ENCODE results near the gene MLLT3.

The MLLT3 gene

GRCh38 chr9:20622330-20623020, at the start of gene MLLT3:
MLLT3 (minus strand) TSS chr9:20622499.
- peak; percentile 95 to 96 for DNase-seq
- TF ChIP-seq GATA1 (IDR thresholded peaks at IDR 0.05; ENCODE audit: low read depth, low read length): no peak
- TF ChIP-seq POLR2A (IDR thresholded peaks at IDR 0.05; ENCODE audit: low read length): peak; percentile 49

- no peak for TF ChIP-seq POLR2A (IDR thresholded peaks at IDR 0.05; ENCODE audit: low read length)
- no peak for TF ChIP-seq GATA1 (IDR thresholded peaks at IDR 0.05; ENCODE audit: low read depth, low read length)
- no peak for DNase-seq
Measured at GRCh38 chr9:20671635-20672034, 49.3 kb upstream of the MLLT3 start.

- no peak for TF ChIP-seq GATA1 (IDR thresholded peaks at IDR 0.05; ENCODE audit: low read depth, low read length)
- no peak for TF ChIP-seq POLR2A (IDR thresholded peaks at IDR 0.05; ENCODE audit: low read length)
- no peak for DNase-seq
Measured at GRCh38 chr9:20670395-20670794, 48.1 kb upstream of the MLLT3 start.

DNA sequence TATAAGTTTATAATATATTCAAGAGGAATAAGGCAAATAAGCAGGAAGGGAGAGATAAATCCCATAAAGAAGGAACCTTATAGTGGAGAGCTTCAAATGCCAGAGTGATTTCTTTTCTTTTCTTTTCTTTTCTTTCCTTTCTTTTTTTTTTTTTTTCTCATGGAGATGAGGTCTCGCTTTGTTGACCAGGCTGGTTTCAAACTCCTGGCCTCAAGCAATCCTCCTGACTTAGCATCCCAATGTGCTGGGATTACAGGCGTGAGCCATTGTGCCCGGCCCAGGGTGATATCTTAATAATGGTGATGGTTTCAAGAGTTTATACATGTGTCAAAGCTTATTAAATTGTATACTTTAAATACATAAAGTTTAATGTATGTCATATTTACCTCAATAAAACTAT, 42.2 kb upstream of the MLLT3 start:
- DNase-seq: no peak
- TF ChIP-seq POLR2A (IDR thresholded peaks at IDR 0.05; ENCODE audit: low read length) (no peak), GATA1 (IDR thresholded peaks at IDR 0.05; ENCODE audit: low read depth, low read length) (no peak)

- TF ChIP-seq GATA1 (IDR thresholded peaks at IDR 0.05; ENCODE audit: low read depth, low read length): no peak
- no peak for DNase-seq
Measured at GRCh38 chr9:20663133-20663532, 40.8 kb upstream of the MLLT3 start.

DNA sequence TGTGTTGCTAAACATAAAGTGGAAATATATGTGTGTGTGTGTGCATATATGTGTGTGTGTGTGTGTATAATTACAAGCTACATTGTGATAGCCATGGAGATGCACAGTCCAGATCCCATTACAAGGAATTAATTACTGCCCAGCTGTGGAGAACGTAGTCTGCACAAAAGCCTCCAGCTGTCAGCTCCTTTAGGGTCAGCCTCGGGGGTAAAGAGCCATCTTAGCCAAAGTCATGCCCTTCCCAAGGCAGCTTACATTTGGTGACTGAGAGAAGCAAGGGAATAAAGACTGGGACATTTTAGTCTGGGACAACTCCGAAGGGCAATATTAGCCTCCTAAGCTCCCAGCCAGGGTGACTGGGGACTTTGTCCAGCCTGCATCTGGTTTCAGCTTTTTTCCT, 39.9 kb upstream of the MLLT3 start:
- DNase-seq: no peak
- TF ChIP-seq POLR2A (IDR thresholded peaks at IDR 0.05; ENCODE audit: low read length): no peak
- TF ChIP-seq GATA1 (IDR thresholded peaks at IDR 0.05; ENCODE audit: low read depth, low read length): no peak

DNA sequence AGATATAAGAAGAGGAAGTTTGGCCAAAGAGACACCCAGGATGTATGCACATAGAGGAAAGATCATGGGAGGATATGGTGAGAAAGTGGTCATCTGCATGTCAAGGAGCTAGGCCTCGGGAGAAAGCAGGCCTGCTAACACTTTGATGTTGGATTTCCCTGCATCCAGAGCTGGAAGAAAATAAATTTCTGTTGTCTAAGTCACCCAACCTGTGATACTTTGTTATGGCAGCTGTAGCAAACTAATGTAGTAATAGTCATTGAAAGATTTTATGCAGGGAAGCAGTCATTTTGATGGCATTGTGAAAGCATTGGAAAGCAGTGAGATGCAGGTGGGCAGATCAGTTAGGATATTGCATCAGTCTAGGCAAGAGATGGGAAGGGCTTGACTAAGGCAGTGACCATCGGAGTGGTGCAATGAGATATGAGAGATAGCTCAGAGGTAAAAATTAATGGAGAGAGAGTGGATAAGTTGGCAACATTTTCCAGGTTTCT, 37.2 kb upstream of the MLLT3 start:
- TF ChIP-seq GATA1 (IDR thresholded peaks at IDR 0.05; ENCODE audit: low read depth, low read length): no peak
- no peak for TF ChIP-seq POLR2A (IDR thresholded peaks at IDR 0.05; ENCODE audit: low read length)
- DNase-seq: peak in 1 of 2 experiments; percentile 15

GRCh38 chr9:20658677-20659473, 36.6 kb upstream of the MLLT3 start:
- no peak for DNase-seq

DNA sequence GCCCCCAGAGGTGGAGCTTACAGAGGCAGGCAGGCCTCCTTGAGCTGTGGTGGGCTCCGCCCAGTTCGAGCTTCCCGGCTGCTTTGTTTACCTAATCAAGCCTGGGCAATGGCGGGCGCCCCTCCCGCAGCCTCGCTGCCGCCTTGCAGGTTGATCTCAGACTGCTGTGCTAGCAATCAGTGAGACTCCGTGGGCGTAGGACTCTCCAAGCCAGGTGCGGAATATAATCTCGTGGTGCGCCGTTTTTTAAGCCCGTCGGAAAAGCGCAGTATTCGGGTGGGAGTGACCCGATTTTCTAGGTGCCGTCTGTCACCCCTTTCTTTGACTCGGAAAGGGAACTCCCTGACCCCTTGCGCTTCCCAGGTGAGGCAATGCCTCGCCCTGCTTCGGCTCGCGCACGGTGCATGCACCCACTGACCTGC, 36.0 kb upstream of the MLLT3 start:
- peak in 1 of 2 experiments; percentile 5 for DNase-seq

More at GRCh38 chr9:20658677-20659473, 36.6 kb upstream of the MLLT3 start:
- TF ChIP-seq GATA1 (IDR thresholded peaks at IDR 0.05; ENCODE audit: low read depth, low read length) (no peak), POLR2A (IDR thresholded peaks at IDR 0.05; ENCODE audit: low read length) (no peak)

DNA sequence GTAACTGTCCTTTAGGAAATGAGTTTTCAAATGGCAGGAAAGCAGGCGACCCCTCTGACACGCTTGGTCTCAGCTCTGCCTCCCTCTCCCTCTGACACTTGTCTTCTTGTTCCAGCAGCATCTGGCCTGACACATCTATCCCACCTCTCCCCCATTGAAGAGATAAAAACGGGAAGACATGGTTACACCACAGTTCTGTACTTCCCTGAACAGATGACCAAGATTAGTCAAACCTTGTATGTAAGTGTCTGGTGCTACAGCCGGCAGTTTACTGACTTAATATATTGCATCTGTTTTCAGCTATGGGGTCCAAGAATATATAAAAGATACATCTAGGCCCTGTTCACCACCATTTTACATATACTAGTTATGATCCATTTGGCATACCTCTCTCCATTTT, 29.6 kb upstream of the MLLT3 start:
- DNase-seq: no peak

DNA sequence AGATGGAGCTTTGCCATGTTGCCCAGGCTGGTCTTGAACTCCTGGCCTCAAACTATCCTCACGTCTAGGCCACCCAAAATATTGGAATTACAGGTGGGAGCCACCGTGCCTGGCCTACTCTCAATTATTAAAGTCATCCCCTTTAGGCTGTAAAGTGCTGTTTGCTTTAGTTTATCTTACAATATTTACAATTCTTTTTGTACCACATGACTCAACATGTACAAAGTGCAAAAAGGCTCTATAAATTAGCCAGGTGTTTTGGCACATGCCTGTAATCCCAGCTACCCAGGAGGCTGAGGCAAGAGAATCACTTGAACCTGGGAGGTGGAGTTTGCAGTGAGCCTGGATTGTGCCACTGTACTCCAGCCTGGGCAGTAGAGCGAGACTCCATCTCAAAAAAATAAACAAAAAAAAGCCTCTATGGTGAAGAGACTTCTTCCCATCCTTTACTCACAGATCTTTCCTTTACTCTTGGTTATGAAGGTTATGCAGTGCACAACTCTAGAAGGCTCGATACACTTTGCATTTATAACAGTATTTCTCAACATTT, 28.5 kb upstream of the MLLT3 start:
- no peak for DNase-seq
- TF ChIP-seq GATA1 (IDR thresholded peaks at IDR 0.05; ENCODE audit: low read depth, low read length): no peak
- TF ChIP-seq POLR2A (IDR thresholded peaks at IDR 0.05; ENCODE audit: low read length): no peak

More for the DNA sequence above, 29.6 kb upstream of the MLLT3 start:
- TF ChIP-seq GATA1 (IDR thresholded peaks at IDR 0.05; ENCODE audit: low read depth, low read length) (no peak), POLR2A (IDR thresholded peaks at IDR 0.05; ENCODE audit: low read length) (no peak)

DNA sequence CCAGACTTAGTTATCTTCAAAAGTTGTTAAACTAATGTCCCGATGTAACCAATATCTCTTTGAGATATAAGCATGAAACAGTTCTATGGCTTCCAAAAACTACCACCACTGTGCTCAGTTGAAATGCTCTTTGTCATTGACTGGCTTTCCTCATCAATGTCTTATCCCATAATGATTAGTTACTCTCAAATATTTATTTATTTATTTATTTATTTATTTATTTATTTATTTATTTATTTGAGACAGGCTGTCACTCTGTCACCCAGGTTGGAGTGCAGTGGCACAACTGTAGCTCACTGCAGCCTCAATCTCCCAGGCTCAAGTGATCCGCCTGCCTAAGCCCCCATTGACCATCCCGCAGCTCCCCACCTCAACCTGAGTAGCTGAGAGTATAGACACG, 28.0 kb upstream of the MLLT3 start:
- DNase-seq: no peak
- TF ChIP-seq GATA1 (IDR thresholded peaks at IDR 0.05; ENCODE audit: low read depth, low read length): no peak
- no peak for TF ChIP-seq POLR2A (IDR thresholded peaks at IDR 0.05; ENCODE audit: low read length)

GRCh38 chr9:20649381-20649780, 27.1 kb upstream of the MLLT3 start:
- TF ChIP-seq GATA1 (IDR thresholded peaks at IDR 0.05; ENCODE audit: low read depth, low read length) (no peak), POLR2A (IDR thresholded peaks at IDR 0.05; ENCODE audit: low read length) (no peak)
- no peak for DNase-seq

- no peak for DNase-seq
- TF ChIP-seq GATA1 (IDR thresholded peaks at IDR 0.05; ENCODE audit: low read depth, low read length) (no peak), POLR2A (IDR thresholded peaks at IDR 0.05; ENCODE audit: low read length) (no peak)
Measured at GRCh38 chr9:20646656-20647055, 24.4 kb upstream of the MLLT3 start.

Measured in erythroblast (primary cell).